ENCODE results near the gene C17orf113. TPM values are rescaled to one million over a fixed set of nuclear protein-coding genes. Genes with fewer than 3 reads are reported as not detected.

Gene C17orf113
- total and polyA plus RNA-seq, 12 donors, result 0.14 to 1.1 (median 0.60) TPM

GRCh38 chr17:42067371-42068091 lies 17.1 kb upstream of the C17orf113 start:
- 28 to 69% (median 29%) methylated on average over 7 to 12 of the region's 12 CpGs for WGBS, 4 donors
- DNase-seq, result peak; percentile 51 to 84 (median 68)
- H3K27me3 ChIP-seq, result peaks cover 12% of the 10 kb centered on the region
- H3K4me1 ChIP-seq (replicated peaks in 1 of 2), result peaks cover 1 to 5% of the 10 kb centered on the region in 2 donors
- intact Hi-C loops (cut with DNase I), result loop anchor here in 1 of 2 donors (5.0 kb wide), 1 partner anchor 35 kb away; no protein-coding TSS in a partner anchor
- peak; percentile 64 to 92 (median 85) for TF ChIP-seq CTCF (IDR thresholded peaks at IDR 0.05)
- no peak for TF ChIP-seq POLR2A (IDR thresholded peaks at IDR 0.05)
- no peak overlapping the region for H3K27ac ChIP-seq
- H3K9me3 ChIP-seq (replicated peaks in 1 of 3), result no peaks in the 10 kb centered on the region
- H3K4me3 ChIP-seq, result no peak overlapping the region
- no peaks in the 10 kb centered on the region for H3K36me3 ChIP-seq (replicated peaks in 1 of 2)

- Histone ChIP-seq H3K36me3 (replicated peaks in 1 of 2) (no peaks in the 10 kb centered on the region), H3K27me3 (no peaks in the 10 kb centered on the region), H3K4me1 (replicated peaks in 1 of 2) (no peaks in the 10 kb centered on the region), H3K4me3 (no peak overlapping the region), H3K9me3 (replicated peaks in 1 of 3) (no peaks in the 10 kb centered on the region), H3K27ac (no peak overlapping the region)
- intact Hi-C loops (cut with DNase I), result loop anchor here in 1 of 2 donors (5.0 kb wide), 1 partner anchor 37 kb away; no protein-coding TSS in a partner anchor
- no peak for TF ChIP-seq CTCF (IDR thresholded peaks at IDR 0.05)
- no peak for TF ChIP-seq POLR2A (IDR thresholded peaks at IDR 0.05)
- 54 to 79% (median 63%) methylated on average over 2 of the region's 2 CpGs for WGBS, 4 donors
- DNase-seq, result no peak
These were observed 14.8 kb upstream of the C17orf113 start for GRCh38 chr17:42065201-42065600.

GRCh38 chr17:42062681-42063080 lies 12.3 kb upstream of the C17orf113 start:
- Histone ChIP-seq H3K27me3 (no peaks in the 10 kb centered on the region), H3K27ac (no peak overlapping the region), H3K9me3 (replicated peaks in 1 of 3) (no peaks in the 10 kb centered on the region), H3K36me3 (replicated peaks in 1 of 2) (no peaks in the 10 kb centered on the region), H3K4me3 (no peak overlapping the region), H3K4me1 (replicated peaks in 1 of 2) (no peaks in the 10 kb centered on the region)
- intact Hi-C loops (cut with DNase I), result no loop called here
- no peak for DNase-seq
- 76 to 86% (median 81%) methylated on average over 7 to 14 of the region's 14 CpGs for WGBS, 4 donors
- TF ChIP-seq CTCF (IDR thresholded peaks at IDR 0.05), result no peak
- TF ChIP-seq POLR2A (IDR thresholded peaks at IDR 0.05), result no peak

GRCh38 chr17:42061646-42062487 lies 11.5 kb upstream of the C17orf113 start:
- no peaks in the 10 kb centered on the region for H3K4me1 ChIP-seq (replicated peaks in 1 of 2)
- TF ChIP-seq CTCF (IDR thresholded peaks at IDR 0.05) (no peak), POLR2A (IDR thresholded peaks at IDR 0.05) (no peak)
- intact Hi-C loops (cut with DNase I), result no loop called here
- H3K4me3 ChIP-seq, result no peak overlapping the region
- no peaks in the 10 kb centered on the region for H3K27me3 ChIP-seq
- H3K36me3 ChIP-seq (replicated peaks in 1 of 2), result no peaks in the 10 kb centered on the region
- DNase-seq, result no peak
- no peak overlapping the region for H3K27ac ChIP-seq
- H3K9me3 ChIP-seq (replicated peaks in 1 of 3), result no peaks in the 10 kb centered on the region
- WGBS, 4 donors, result 64 to 70% (median 67%) methylated on average over 5 of the region's 5 CpGs
